ENCODE measurements around the gene MINAR1.
A peak's percentile ranks its signal among the peaks of the same experiment; 100 is the strongest.
"Not testable (repeated sequence)": the region's sequence is repeated elsewhere in the genome, so short reads cannot be mapped to it uniquely, and the experiment has no call there.

MINAR1 gene, protein sequence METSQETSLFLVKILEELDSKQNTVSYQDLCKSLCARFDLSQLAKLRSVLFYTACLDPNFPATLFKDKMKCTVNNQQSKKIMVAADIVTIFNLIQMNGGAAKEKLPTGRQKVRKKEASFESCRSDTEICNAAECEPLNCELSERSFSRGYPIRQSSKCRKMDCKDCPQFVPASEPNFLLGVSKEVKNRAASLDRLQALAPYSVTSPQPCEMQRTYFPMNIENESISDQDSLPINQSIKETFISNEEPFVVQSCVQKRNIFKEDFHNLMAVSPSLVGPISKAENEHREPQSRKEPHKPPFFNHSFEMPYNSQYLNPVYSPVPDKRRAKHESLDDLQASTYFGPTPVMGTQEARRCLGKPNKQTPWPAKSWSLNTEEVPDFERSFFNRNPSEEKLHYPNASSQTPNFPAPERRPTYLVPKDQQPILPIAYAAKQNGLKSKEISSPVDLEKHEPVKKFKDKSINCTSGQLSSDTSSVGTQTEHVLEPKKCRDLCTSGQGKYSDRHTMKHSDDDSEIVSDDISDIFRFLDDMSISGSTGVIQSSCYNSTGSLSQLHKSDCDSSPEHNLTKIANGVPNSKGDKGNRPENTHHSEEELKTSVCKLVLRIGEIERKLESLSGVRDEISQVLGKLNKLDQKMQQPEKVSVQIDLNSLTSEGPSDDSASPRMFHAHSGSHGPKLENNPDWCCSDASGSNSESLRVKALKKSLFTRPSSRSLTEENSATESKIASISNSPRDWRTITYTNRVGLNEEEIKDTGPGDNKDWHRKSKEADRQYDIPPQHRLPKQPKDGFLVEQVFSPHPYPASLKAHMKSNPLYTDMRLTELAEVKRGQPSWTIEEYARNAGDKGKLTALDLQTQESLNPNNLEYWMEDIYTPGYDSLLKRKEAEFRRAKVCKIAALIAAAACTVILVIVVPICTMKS

DNA sequence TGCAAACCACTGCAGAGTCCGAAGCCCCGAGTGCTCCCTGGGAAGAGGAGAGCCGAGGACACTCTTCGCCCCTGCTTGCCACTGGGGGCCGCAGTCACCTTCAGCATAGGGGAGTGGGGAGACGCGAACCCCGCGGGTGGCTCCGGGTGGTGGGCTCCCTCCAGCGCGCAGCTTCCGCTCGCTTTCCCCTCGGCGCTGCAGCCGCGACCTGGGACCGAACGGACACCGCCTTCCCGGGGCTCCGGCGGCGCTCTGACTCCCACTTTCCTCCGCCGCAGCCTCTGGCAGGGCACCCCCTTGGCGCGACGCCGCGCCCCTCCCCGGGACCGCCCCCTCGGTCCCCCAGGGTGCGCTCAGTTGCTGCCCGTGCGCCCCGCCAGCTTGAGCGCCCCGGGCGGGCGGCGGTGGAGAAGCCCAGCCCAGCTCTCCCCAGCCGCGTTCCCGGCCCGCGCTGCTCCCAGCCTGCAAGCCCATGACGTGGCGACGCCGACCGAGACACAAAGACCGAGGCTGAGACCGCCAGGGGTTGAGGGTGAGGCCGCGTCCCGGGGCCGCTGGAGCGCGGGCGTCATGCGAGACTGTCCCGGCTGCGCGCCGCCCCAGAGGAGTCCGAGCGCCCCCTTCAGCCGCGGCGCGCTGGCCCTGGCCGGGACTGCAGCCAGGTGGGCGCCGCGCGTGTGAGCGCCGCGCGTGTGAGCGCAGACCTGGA lies at the start of gene MINAR1:
Gene MINAR1 (plus strand): TSS at position 701 of the 709 bp plus-strand sequence. CDS start 23,812 bp downstream, outside the sequence.
- no peak for DNase-seq

DNA sequence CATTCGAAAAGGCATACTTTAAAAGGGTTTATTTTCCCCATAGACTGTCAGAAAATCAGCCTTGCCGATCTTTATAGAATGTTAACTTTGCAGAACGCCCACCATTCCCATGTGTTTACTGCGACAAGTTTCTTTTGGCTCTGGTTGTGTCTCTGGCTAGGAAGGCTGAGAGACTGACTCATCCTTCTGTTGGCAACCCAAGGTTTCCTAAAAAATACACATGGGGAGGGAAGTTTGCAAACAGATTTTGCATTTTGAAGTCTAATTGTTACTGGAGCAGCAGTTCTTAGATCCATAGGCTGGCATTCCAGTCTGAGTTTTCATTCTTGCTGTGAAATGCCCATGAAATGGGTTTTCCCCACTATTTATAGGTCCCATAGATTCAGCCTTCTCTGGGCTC lies 37.9 kb upstream of the MINAR1 start:
- no peak for DNase-seq

DNA sequence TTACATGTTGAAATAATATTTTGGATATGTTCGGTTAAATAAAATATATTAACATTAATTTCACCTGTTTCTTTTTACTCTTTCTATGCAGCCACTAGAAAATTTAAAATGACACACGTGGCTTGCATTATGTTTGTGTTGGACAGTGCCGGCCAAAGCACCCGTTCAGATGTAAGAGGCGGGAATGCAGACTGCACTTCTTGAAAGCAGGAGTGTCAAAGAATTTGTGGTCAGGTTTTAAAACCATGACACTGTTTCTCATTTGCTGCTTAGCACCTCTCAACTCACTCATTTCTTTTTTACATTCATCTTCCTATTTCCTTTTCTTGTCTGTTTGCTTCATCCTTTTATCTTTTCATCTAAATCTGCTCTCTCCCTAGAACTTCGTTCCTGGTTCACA lies 35.3 kb upstream of the MINAR1 start:
- no peak for DNase-seq

DNA sequence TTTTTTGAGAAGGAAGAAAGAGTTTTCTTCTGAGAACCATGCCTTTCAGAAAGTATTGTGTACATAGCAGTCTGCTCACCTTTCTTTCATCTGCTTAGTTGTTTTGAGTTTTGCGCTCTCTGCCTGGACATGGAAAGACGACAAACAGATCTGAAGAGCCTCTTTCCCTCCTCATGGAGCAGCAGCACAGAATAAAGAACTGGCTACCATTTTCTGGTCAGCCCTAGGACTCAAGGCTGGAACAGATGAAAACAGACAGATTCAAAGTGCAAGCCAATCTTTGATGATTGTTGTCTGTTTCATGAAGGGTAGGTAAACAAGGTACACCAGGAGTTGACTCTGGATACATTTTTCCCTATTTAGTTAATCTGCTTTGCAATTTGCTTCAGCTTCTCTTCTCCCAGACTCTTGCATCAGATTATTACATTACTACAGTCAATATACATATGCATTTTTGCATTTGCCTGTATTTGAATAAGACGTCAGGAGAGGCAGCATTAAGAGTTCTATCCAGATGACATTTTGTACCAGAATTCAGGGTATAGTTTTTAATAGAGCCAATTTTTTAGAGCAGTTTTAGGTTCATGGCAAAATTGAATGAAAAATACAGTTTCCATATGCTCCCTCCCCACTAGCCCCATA lies 34.7 kb upstream of the MINAR1 start:
- no peak for DNase-seq

DNA sequence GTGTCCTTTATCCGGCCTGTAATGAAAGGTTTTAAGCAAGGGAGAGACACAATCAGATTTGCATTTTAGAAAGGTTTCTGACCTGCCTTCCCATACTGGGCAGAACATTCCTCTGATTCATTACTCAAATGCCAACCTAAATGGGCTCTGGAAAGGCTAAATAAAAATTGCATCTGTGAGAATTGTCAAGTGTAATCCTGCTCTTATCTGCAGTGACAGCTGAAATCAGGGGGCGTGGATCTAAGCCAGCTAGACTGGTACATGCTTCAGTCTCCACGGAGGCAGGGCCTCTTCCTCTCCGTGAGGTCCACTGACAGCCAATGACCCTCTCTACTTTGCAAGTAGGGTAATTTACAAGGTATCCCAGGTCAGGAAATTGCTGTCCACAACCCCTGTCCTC lies 32.5 kb upstream of the MINAR1 start:
- no peak for DNase-seq

DNA sequence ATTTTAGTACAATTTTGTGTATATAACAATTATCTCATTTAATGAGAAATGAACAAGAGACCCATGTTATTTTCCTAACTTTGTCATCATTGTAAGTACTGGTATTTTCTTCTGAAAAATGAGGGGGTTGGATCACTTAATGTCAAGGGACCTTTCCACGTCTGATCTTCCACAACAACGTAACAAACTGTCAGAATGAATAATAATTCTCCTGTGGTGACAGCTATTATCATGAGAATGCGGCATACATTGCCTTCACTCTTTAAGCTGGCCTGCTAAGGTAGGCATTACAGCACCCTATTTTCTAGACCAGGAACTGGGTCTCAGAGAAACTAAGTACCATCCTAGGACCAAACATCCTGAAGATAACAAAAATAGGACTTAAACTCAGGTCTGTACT lies 31.5 kb upstream of the MINAR1 start:
- DNase-seq: no peak

DNA sequence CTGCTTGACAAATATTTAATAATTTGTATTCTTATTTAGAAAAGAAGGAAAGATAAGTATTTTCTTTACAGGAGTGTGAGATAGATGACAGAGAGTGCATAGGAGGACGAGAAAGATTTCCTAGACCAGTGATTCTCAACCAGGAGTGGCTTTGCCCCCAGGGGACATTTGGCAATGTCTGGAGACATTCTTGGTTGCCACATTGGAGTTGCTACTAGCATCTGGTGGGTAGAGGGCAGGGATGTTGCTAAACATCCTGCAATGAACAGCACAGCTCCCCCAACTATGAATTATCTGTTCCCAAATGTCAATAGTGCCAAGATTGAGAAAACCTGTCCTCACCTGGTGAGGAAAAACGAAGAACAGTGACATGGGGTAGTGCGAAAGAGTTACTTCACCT lies 30.8 kb upstream of the MINAR1 start:
- DNase-seq: no peak

DNA sequence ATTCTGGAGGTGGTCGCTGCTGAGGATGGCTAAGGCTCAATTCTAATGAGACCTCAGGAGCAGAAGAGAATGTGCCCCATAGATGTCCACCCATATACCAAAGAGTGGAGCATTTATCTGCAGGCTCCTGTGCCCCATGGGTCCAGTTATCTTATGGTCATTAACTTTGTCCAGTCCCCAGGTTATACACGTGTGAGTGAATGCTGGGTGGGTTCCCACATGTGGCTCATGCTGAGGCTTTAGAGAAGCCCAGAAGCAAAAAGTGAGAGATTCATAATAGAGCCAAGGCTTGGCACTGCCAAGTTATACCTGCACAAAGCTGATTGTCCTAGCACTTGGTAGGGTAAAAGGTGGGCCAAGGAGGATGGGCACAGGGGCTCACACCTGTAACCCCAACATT lies 30.0 kb upstream of the MINAR1 start:
- no peak for DNase-seq

DNA sequence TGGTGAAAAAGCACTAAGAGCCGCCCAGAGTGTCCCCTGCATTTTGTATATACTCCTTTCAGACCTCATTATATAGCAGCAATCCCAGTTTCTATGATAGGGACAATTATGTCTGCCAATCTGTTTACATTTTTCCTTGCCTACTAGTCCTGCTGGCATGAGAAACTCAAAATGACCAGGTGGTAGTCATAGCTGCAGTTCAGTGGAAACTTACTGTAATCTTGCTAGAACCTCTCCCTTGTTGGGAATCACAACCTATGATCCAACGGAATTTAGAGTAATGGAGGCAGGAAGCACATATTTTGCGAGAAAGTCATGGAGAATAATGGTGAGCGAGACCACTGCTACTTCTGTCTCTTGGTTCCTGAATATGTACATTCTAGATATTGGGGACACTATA lies 28.6 kb upstream of the MINAR1 start:
- peak; percentile 15 for DNase-seq

DNA sequence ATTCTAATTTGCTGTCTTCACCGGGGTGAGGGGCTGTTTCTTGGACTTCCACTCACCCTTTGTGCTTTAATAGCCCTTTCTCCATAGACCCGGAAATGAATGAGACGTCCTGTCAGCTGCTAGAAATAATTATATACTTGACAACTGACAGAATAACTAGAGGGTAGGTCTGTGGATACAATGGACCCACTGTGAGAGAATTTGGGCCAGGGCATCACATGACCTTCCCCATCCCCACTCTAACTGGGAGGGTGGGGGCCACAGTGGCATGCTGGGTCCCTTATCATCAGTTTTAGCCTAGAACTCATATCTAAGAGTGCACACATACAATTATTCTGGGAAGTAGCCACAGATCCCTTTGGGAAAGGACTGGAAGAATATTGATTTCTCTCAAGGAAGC lies 25.9 kb upstream of the MINAR1 start:
- no peak for DNase-seq

DNA sequence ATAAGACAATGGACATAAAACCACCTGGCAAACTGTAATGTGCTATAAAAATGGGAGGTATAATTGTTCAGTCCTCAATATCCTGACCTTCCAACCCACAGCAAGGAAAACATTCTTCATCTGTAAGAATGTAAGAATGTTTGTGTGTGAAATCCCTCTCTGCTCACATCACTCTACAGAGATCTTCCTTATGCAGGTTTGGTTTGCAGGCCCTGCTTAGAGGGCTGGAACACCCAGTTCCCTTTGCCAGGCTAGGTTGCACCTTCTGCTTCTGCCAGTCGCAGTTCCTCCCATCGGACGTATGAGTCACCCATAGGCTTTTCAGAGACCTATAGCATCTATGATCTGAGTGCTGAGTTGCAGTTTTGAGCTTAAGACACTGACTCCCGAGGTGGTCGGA lies 24.1 kb upstream of the MINAR1 start:
- peak; percentile 66 for DNase-seq

DNA sequence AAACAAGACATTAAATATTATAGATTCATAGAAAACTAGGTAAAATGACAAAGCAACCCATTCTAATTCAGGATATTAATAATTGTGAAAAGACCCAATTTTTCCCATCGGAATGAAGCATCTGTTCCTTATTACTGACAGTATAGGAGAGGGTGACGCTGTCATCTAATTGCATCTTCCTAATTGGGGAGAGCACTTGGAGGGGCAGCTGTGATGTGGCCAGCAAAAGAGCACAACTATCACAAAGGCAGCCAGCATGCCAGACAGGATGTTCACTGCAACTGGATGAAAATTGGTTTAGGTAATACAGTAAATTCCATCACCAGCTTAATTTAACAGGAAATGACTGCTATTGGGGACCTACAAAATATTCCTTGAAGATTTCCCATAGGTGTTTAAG lies 21.9 kb upstream of the MINAR1 start:
- no peak for DNase-seq

DNA sequence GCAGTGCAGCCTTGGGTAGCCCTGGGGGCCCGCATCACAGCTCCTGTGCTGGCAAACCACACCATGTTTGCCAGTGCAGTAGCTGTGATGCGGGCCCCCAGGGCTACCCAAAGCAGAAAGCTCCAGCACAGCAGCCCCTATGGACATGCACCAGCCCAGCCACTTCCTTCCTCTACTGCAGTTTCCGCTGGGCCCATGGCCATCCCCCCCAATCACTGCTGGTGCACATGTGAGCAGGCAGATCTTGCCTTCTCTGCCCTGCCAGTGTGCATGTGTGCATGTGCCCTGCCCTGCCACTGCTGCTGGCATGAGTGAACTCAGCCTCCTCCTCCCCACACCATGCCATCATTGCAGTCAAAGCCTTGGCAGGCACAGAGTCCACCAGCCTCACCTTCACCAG lies 20.1 kb upstream of the MINAR1 start:
- DNase-seq: no peak

DNA sequence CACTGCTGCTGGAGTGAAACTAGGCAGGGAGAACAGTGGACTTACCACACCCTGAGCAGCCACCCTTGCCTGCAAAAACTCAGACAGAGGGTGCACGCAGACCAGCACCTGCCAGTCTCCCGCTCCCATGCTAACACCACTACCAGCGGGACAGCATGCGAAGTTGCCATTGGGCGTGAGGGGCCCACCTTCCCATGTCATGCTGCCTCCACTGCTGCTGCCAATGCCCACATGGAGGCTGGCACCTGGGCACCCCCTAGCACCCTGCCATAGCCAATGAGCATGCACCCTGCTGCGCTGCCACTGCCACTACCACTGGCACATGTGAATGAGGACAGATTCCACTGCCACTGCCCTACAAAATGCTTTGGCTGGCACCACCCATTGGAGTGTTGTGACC lies 19.7 kb upstream of the MINAR1 start:
- no peak for DNase-seq

DNA sequence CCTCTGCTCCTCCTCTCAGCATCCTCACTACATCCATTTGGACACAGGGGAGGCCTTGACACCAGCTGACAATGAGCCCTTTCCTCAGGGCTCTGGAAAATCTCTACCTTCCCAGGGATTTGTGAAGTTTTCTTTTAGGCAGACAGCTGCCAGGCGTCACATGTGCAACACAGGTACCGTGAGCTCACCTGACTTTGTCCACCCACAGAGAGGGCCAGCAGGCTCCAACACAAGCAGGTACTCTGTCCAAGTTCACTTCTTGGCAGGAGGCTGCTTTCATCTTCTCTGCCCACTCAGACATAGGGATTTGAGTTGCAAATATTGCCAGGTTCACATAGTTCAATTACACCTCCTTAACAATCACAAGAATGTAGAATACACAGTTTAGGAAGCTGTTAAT lies 15.3 kb upstream of the MINAR1 start:
- no peak for DNase-seq

DNA sequence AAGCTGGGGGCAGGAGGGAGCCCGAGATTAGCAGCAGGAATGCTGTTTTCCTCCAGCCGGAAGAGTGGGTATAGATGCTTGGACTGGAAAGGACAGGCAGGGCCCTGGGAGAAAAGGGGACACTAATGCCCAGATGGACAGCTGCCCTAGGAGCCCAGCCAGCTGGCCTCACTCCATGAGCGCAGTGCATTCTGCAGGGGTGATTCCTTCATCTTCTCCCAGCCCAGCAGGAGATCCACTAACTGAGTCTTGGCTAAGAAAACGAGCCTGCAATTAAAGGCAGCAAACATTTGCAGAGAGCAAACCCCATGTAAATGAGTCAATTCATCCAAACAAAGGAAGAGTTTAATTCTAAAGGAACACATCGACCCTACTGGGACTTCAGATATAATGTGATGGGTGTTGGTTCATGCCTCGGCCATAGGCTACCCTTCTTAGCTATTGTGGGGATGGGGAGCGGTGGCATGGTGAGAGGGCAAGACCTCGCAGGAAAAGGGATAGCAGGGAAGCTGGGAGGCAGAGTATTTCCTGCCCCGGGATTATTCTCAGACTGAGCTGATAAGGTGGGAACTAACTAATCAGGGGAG lies 13.3 kb upstream of the MINAR1 start:
- no peak for DNase-seq

DNA sequence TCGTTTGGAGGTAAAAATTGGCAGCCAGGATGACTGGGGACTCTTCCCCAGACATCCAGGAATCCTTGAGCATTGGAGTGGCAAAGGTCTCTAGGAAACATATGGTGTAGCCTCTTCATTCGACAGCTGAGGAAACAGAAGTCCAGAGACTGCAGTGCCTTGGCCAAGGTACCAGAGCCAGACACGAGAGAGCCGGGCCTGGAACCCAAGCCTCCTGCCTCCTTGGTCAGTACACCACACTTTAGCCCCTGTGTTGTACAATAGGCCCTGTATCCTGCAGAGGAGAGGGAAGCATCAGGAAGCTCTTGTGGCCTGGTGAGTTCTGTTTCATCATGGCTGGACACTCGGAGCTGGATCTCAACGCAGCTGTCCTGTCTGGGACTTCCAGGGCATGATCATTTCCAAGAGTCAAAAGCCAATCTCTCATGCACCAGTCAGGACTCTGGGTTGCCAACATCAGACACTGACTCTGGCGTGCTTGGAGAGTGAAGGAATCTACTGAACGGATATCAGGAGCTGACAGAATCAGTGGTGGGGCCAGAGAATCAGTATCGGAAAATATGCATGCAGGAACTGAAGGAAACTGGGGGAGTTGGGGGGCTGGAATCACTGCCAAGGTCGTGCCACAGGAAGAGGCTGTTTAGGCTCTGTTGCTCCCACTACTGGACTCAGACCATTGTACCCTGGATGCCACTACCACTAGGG lies 6.4 kb upstream of the MINAR1 start:
- no peak for DNase-seq

DNA sequence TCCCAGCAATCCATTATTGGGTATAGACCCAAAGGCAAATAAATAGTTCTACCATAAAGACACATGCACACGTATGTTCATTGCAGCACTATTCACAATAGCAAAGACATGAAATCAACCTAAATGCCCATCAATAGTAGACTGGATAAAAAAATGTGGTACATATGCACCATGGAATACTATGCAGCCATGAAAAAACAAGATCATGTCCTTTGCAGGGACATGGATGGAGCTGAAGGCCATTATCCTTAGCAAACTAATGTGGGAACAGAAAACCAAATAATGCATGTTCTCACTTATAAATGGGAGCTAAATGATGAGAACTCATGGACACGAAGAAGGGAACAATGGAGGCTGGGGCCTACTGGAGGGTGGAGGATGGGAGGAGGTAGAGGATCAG lies 5.2 kb upstream of the MINAR1 start:
- not testable (repeated sequence) for DNase-seq

DNA sequence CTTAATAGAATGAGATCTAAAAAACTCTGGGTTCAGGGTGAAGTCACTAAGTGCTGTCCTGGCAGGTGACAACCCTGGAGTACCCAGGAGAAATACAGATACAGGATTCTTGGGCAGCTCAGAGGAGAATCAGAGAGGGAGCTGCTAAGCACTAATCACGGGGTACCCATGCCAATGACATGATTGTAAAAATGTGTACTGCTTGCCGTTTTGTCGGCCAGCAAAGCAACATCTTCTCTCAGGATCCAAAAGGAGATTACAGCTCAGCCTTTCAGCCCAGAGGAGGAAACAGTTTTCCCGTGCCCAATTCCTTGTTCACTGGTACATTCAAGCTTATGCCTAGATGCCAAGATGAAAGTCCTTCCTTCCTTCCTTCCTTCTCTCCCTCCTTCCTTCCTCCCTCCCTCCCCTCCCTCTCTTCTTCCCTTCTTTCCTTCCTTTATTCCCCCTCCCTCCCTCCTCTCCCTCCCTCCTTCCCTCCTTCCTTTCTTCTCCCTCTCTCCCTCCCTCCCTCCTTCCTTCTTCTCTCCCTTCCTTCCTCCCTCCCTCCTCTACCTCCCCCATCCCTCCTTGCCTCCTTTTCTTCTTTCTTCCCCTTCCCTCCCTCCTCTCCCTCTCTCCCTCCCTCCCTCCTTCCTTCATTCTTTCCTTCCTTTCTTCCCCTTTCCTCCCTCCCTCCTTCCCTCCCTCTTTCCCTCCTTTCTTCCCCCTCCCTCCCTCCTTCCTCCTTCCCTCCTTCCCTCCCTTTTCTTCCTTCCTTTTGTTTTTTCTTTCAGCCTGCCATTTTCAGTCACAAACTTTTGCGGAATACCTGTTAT lies 4.1 kb upstream of the MINAR1 start:
- DNase-seq: no peak

DNA sequence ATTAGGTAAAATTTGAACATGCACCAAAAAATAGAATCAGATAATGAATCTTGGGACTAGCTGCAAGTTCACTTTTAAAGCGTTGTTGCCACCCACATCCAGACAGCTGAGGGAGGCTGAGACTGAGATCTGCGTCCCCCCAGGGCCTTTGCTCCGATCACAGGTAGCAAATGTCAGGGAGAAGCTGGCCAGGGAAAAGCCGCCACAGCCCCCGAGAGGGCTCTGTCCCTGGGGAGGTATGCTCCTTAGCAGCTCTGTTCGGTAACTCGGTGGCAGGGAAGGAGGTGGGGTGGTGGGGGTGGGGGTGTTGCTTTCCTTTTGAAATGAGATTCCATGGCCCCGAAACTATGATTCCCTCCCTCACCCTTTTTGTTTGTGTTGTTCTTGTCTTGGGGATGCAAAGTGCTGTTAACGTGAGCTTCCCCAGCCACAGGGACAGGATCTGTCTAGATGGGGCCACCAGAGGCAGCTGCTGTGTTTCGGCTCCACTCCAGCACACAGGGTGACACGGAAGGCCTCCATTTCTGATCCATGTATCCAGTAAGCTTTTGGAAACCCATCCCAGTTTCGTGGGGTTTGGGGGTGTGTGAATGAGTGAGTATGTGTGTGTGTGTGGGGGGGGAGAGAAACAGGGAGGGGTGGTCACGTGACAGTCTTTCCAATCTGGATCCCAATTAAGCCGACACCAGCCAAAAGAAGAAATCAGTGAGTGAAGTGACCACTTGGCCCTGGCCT lies 1.1 kb upstream of the MINAR1 start:
- no peak for DNase-seq
